H1 (cell line): ENCODE data around the gene NIT2. TPM values are rescaled to one million over a fixed set of nuclear protein-coding genes. Genes with fewer than 3 reads are reported as not detected.

ENCODE experiments used
- HDAC2 ChIP-seq, 2 experiments: fragments of 300-600 bp in 1 of 2; sonication (generic) in 1 of 2; IDR thresholded peaks; 2 replicates each; pipeline ENCODE4 v1.6.1; 2011 to 2012; ENCODE audit warnings: low read depth in 2 of 2, low read length in 2 of 2, mild to moderate bottlenecking in 2 of 2, moderate library complexity in 2 of 2, borderline replicate concordance in 1 of 2, inconsistent platforms in 1 of 2
- SIN3A ChIP-seq, 2 experiments: IDR thresholded peaks in 1 of 2; conservative IDR thresholded peaks in 1 of 2; 2 replicates each; pipeline ENCODE4 v1.6.1; 2011 to 2012; ENCODE audit warnings: low read length in 2 of 2, improper control_type of control experiment in 1 of 2, low read depth in 1 of 2, mild to moderate bottlenecking in 1 of 2
- SP1 ChIP-seq: IDR thresholded peaks from 2 replicates; pipeline ENCODE4 v1.6.1; 2011; ENCODE audit warnings: low read depth, low read length
- TAF7 ChIP-seq: optimal IDR thresholded peaks from 2 replicates; pipeline ENCODE3; 2011; ENCODE audit warnings: low read depth, mild to moderate bottlenecking, inconsistent platforms, low read length, moderate library complexity, borderline replicate concordance
- TCF12 ChIP-seq: IDR thresholded peaks from 2 replicates; pipeline ENCODE4 v1.6.1; 2011; ENCODE audit warnings: low read depth, mild to moderate bottlenecking, low read length
- polyA plus RNA-seq, 7 experiments: library from polyadenylated mRNA; depleted of rRNA in 3 of 7; stranded (reverse) in 5 of 7; unstranded in 2 of 7; fragments of >200 nt in 5 of 7; fragments of 200-250 nt in 2 of 7; gene quantifications; 1 replicate in 5 of 7; 2 replicates in 1 of 7; 4 replicates in 1 of 7; pipeline versions ENCODE4 v1.2.1 to v1.2.3, GENCODE V29; 2011 to 2013; ENCODE audit warnings: missing spikeins in 2 of 7, mixed read lengths in 2 of 7
- total RNA-seq: library from RNA; stranded (reverse); fragmentation: NEBNext Ultra II Directional; extraction: Animal tissue kit (Norgen Biotek cat#: 25700); gene quantifications from 2 replicates; pipeline ENCODE4 v1.2.1, GENCODE V29; 2021
- TF ChIP-seq, protein P1 (sequence below): fragments of 300-600 bp; sonication (generic); IDR thresholded peaks from 2 replicates; pipeline ENCODE4 v1.7.1; 2012; ENCODE audit warnings: low read length, moderate library complexity, mild to moderate bottlenecking, inconsistent platforms; ENCODE audit not compliant: insufficient replicate concordance
- TF ChIP-seq, protein P2 (sequence below): IDR thresholded peaks from 2 replicates; pipeline ENCODE4 v1.6.1; 2011; ENCODE audit warnings: low read depth, mild to moderate bottlenecking, low read length; ENCODE audit not compliant: insufficient read depth

NIT2 gene
- total and polyA plus RNA-seq, 2 of the 8 experiments (the other 6 are each of a cell fraction or from before 2014, with no cell fraction given), result 15.2 to 25.3 TPM

DNA sequence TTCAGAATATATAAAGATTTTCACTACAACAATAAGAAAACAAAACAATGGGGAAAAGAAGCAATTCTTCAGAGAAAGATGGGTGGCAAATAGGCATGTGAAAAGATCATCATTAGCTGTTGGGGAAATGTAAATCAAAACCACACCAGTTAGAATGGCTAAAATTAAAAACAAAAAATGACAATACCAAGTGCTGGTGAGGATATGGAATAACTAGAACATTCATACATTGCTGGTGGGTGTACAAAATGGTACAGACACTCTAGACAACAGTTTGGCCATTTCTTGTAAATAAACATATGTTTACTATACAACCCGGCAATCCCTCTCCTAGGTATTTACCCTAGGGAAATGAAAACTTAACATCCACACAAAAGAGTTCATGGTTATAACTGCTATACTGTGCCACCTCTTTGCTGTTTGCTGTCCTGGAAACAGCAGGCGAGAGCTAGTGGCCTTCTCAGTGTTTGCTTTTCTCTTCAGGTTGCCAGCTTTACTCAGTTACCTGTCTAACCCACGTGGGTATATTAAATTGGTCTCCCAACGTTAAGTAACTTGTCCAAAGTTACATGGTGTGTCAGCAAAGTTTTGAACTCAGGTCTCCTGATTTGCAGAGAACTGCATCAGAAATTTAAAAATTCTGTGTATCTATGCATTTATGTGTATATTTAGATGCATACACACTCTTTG is 4.6 kb upstream of the NIT2 start (continued):
- TF ChIP-seq, protein P1, sequence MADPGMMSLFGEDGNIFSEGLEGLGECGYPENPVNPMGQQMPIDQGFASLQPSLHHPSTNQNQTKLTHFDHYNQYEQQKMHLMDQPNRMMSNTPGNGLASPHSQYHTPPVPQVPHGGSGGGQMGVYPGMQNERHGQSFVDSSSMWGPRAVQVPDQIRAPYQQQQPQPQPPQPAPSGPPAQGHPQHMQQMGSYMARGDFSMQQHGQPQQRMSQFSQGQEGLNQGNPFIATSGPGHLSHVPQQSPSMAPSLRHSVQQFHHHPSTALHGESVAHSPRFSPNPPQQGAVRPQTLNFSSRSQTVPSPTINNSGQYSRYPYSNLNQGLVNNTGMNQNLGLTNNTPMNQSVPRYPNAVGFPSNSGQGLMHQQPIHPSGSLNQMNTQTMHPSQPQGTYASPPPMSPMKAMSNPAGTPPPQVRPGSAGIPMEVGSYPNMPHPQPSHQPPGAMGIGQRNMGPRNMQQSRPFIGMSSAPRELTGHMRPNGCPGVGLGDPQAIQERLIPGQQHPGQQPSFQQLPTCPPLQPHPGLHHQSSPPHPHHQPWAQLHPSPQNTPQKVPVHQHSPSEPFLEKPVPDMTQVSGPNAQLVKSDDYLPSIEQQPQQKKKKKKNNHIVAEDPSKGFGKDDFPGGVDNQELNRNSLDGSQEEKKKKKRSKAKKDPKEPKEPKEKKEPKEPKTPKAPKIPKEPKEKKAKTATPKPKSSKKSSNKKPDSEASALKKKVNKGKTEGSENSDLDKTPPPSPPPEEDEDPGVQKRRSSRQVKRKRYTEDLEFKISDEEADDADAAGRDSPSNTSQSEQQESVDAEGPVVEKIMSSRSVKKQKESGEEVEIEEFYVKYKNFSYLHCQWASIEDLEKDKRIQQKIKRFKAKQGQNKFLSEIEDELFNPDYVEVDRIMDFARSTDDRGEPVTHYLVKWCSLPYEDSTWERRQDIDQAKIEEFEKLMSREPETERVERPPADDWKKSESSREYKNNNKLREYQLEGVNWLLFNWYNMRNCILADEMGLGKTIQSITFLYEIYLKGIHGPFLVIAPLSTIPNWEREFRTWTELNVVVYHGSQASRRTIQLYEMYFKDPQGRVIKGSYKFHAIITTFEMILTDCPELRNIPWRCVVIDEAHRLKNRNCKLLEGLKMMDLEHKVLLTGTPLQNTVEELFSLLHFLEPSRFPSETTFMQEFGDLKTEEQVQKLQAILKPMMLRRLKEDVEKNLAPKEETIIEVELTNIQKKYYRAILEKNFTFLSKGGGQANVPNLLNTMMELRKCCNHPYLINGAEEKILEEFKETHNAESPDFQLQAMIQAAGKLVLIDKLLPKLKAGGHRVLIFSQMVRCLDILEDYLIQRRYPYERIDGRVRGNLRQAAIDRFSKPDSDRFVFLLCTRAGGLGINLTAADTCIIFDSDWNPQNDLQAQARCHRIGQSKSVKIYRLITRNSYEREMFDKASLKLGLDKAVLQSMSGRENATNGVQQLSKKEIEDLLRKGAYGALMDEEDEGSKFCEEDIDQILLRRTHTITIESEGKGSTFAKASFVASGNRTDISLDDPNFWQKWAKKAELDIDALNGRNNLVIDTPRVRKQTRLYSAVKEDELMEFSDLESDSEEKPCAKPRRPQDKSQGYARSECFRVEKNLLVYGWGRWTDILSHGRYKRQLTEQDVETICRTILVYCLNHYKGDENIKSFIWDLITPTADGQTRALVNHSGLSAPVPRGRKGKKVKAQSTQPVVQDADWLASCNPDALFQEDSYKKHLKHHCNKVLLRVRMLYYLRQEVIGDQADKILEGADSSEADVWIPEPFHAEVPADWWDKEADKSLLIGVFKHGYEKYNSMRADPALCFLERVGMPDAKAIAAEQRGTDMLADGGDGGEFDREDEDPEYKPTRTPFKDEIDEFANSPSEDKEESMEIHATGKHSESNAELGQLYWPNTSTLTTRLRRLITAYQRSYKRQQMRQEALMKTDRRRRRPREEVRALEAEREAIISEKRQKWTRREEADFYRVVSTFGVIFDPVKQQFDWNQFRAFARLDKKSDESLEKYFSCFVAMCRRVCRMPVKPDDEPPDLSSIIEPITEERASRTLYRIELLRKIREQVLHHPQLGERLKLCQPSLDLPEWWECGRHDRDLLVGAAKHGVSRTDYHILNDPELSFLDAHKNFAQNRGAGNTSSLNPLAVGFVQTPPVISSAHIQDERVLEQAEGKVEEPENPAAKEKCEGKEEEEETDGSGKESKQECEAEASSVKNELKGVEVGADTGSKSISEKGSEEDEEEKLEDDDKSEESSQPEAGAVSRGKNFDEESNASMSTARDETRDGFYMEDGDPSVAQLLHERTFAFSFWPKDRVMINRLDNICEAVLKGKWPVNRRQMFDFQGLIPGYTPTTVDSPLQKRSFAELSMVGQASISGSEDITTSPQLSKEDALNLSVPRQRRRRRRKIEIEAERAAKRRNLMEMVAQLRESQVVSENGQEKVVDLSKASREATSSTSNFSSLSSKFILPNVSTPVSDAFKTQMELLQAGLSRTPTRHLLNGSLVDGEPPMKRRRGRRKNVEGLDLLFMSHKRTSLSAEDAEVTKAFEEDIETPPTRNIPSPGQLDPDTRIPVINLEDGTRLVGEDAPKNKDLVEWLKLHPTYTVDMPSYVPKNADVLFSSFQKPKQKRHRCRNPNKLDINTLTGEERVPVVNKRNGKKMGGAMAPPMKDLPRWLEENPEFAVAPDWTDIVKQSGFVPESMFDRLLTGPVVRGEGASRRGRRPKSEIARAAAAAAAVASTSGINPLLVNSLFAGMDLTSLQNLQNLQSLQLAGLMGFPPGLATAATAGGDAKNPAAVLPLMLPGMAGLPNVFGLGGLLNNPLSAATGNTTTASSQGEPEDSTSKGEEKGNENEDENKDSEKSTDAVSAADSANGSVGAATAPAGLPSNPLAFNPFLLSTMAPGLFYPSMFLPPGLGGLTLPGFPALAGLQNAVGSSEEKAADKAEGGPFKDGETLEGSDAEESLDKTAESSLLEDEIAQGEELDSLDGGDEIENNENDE, result no peak
- TF ChIP-seq TAF7 (no peak), SIN3A (conservative IDR thresholded peaks at IDR 0.05 in 1 of 2, IDR thresholded peaks at IDR 0.05 in 1 of 2; ENCODE audit: low read depth in 1 of 2, low read length in 2 of 2) (no peak), SP1 (no peak), TCF12 (no peak), HDAC2 (IDR thresholded peaks at IDR 0.05; ENCODE audit: borderline replicate concordance in 1 of 2, low read depth in 2 of 2, low read length in 2 of 2) (no peak)
- TF ChIP-seq, protein P2, sequence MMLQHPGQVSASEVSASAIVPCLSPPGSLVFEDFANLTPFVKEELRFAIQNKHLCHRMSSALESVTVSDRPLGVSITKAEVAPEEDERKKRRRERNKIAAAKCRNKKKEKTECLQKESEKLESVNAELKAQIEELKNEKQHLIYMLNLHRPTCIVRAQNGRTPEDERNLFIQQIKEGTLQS, result no peak
